ENCODE results near the gene CDH4. TPM values are rescaled to one million over a fixed set of nuclear protein-coding genes. Genes with fewer than 3 reads are reported as not detected.

CDH4 gene
- total and polyA plus RNA-seq, 9 of the 15 experiments (the other 6 are each of a cell fraction or from before 2014, with no cell fraction given), result 0.04 TPM; not detected in 8

DNA sequence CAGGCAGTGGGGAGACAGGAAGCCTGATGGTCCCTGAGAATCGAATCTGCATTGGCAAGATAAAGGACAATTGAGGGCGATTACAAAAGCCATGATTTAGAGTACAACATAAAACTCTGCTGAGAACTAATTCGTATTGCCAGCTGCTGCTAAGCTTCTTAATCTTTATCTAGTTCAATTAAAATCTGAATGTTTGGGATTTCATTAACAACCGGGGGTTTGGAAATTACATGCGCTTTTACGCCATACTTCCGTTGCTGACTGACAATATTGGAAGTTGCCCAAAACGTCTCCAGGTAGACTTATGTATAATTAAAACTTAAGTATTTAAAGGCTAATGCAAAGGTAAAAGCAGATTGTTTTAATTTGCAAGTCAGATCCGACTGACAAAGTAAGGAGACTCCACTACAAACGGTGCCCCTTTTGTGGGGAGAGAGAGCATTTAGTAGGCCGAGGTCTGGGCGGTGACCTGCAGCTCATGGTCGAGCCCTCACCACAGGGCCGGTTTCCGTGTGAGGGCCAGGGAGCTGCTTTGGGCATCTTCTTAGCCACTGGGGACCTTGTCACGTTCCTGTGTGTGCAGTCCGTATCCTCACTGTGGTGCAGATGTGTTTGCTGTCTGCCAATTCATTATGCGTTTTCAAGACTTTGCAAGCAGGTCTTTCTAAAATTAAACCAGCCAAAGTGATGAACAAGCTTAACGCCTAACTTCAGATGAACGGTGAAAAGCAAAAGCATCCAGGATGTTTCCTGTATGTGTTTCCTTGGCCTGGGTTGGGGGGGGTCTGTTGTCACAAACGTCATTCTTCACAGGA, 49.9 kb downstream of the CDH4 start:
- no TSS peak for BruUV-seq (replicated peaks)
- H3K9me1 ChIP-seq (ENCODE audit: control insufficient read depth, insufficient read depth, low read length), result no peaks in the 10 kb centered on the region
- POLR2A ChIA-PET, result no interaction called here
- H3K27me3 ChIP-seq (ENCODE audit: control insufficient read depth in 2 of 2, insufficient read depth in 2 of 2, low read length in 2 of 2), result peaks cover 4 to 53% of the 10 kb centered on the region in 2 experiments; a peak in 4 of 5 replicates
- WGBS (ENCODE audit: insufficient coverage, low coverage, missing lambda C conversion rate), result under 1% methylated on average over 21 of the region's 21 CpGs
- H3K27ac ChIP-seq (ENCODE audit: extremely low read depth, low read depth, low read length), result no peak overlapping the region
- in situ Hi-C loops (cut with MboI), result no loop called here
- no peak overlapping the region for H3K9ac ChIP-seq (ENCODE audit: insufficient read depth in 1 of 2, low read depth in 2 of 2, low read length in 2 of 2)
- no peak for ATAC-seq
- CTCF ChIA-PET (ENCODE audit: low intra/inter-chr PET ratio), result no interaction called here
- H3K4me2 ChIP-seq (ENCODE audit: insufficient read depth, low read length), result no peak overlapping the region
- intact Hi-C loops (cut with micrococcal nuclease), result no loop called here
- no peaks in the 10 kb centered on the region for H4K20me1 ChIP-seq (replicated peaks; ENCODE audit: control insufficient read depth, insufficient read depth, low read length)
- no peaks in the 10 kb centered on the region for H3K9me3 ChIP-seq (replicated peaks; ENCODE audit: control insufficient read depth, insufficient read depth, low read depth, low read length)
- no peaks in the 10 kb centered on the region for H3K4me1 ChIP-seq (replicated peaks in 1 of 2; ENCODE audit: control insufficient read depth in 2 of 2, insufficient read depth in 2 of 2, low read length in 2 of 2)
- H3K36me3 ChIP-seq (ENCODE audit: control insufficient read depth, insufficient read depth, low read length), result no peaks in the 10 kb centered on the region
- no peak overlapping the region for H2AFZ ChIP-seq (ENCODE audit: low read depth, low read length)
- no peak for FAIRE-seq
- H3K79me2 ChIP-seq (ENCODE audit: control insufficient read depth, insufficient read depth, low read length), result no peaks in the 10 kb centered on the region
- DNase-seq (ENCODE audit: extremely low read depth in 1 of 4, low spot score in 3 of 4), result no peak
- no peak overlapping the region for H3K4me3 ChIP-seq
- TF ChIP-seq SMARCE1 (IDR thresholded peaks at IDR 0.05), result no peak
- TF ChIP-seq, protein P1, sequence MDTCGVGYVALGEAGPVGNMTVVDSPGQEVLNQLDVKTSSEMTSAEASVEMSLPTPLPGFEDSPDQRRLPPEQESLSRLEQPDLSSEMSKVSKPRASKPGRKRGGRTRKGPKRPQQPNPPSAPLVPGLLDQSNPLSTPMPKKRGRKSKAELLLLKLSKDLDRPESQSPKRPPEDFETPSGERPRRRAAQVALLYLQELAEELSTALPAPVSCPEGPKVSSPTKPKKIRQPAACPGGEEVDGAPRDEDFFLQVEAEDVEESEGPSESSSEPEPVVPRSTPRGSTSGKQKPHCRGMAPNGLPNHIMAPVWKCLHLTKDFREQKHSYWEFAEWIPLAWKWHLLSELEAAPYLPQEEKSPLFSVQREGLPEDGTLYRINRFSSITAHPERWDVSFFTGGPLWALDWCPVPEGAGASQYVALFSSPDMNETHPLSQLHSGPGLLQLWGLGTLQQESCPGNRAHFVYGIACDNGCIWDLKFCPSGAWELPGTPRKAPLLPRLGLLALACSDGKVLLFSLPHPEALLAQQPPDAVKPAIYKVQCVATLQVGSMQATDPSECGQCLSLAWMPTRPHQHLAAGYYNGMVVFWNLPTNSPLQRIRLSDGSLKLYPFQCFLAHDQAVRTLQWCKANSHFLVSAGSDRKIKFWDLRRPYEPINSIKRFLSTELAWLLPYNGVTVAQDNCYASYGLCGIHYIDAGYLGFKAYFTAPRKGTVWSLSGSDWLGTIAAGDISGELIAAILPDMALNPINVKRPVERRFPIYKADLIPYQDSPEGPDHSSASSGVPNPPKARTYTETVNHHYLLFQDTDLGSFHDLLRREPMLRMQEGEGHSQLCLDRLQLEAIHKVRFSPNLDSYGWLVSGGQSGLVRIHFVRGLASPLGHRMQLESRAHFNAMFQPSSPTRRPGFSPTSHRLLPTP (IDR thresholded peaks at IDR 0.05; ENCODE audit: borderline replicate concordance, extremely low read depth, insufficient read length), result no peak
- TF ChIP-seq TEAD1 (CRISPR knock-in tag; IDR thresholded peaks at IDR 0.05), result no peak
- TF ChIP-seq, protein P2, sequence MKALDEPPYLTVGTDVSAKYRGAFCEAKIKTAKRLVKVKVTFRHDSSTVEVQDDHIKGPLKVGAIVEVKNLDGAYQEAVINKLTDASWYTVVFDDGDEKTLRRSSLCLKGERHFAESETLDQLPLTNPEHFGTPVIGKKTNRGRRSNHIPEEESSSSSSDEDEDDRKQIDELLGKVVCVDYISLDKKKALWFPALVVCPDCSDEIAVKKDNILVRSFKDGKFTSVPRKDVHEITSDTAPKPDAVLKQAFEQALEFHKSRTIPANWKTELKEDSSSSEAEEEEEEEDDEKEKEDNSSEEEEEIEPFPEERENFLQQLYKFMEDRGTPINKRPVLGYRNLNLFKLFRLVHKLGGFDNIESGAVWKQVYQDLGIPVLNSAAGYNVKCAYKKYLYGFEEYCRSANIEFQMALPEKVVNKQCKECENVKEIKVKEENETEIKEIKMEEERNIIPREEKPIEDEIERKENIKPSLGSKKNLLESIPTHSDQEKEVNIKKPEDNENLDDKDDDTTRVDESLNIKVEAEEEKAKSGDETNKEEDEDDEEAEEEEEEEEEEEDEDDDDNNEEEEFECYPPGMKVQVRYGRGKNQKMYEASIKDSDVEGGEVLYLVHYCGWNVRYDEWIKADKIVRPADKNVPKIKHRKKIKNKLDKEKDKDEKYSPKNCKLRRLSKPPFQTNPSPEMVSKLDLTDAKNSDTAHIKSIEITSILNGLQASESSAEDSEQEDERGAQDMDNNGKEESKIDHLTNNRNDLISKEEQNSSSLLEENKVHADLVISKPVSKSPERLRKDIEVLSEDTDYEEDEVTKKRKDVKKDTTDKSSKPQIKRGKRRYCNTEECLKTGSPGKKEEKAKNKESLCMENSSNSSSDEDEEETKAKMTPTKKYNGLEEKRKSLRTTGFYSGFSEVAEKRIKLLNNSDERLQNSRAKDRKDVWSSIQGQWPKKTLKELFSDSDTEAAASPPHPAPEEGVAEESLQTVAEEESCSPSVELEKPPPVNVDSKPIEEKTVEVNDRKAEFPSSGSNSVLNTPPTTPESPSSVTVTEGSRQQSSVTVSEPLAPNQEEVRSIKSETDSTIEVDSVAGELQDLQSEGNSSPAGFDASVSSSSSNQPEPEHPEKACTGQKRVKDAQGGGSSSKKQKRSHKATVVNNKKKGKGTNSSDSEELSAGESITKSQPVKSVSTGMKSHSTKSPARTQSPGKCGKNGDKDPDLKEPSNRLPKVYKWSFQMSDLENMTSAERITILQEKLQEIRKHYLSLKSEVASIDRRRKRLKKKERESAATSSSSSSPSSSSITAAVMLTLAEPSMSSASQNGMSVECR (CRISPR knock-in tag; IDR thresholded peaks at IDR 0.05), result no peak
- no peak for TF ChIP-seq GATAD2B (IDR thresholded peaks at IDR 0.05; ENCODE audit: borderline replicate concordance)
- no peak for TF ChIP-seq SAFB2 (IDR thresholded peaks at IDR 0.05; ENCODE audit: borderline replicate concordance, low read depth, low read length, severe bottlenecking)
- TF ChIP-seq JUNB (CRISPR knock-in tag; conservative IDR thresholded peaks at IDR 0.05), result no peak
- no peak for TF ChIP-seq PTTG1 (tag; IDR thresholded peaks at IDR 0.05; ENCODE audit: low read depth)
- TF ChIP-seq, protein P3, sequence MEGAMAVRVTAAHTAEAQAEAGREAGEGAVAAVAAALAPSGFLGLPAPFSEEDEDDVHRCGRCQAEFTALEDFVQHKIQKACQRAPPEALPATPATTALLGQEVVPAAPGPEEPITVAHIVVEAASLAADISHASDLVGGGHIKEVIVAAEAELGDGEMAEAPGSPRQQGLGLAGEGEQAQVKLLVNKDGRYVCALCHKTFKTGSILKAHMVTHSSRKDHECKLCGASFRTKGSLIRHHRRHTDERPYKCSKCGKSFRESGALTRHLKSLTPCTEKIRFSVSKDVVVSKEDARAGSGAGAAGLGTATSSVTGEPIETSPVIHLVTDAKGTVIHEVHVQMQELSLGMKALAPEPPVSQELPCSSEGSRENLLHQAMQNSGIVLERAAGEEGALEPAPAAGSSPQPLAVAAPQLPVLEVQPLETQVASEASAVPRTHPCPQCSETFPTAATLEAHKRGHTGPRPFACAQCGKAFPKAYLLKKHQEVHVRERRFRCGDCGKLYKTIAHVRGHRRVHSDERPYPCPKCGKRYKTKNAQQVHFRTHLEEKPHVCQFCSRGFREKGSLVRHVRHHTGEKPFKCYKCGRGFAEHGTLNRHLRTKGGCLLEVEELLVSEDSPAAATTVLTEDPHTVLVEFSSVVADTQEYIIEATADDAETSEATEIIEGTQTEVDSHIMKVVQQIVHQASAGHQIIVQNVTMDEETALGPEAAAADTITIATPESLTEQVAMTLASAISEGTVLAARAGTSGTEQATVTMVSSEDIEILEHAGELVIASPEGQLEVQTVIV (CRISPR knock-in tag; IDR thresholded peaks at IDR 0.05; ENCODE audit: borderline replicate concordance), result no peak
- TF ChIP-seq, protein P4, sequence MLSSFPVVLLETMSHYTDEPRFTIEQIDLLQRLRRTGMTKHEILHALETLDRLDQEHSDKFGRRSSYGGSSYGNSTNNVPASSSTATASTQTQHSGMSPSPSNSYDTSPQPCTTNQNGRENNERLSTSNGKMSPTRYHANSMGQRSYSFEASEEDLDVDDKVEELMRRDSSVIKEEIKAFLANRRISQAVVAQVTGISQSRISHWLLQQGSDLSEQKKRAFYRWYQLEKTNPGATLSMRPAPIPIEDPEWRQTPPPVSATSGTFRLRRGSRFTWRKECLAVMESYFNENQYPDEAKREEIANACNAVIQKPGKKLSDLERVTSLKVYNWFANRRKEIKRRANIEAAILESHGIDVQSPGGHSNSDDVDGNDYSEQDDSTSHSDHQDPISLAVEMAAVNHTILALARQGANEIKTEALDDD (IDR thresholded peaks at IDR 0.05), result no peak
